PFSK-1 (cell line): ENCODE results near the gene LEAP2.

Experiments
- SIN3A ChIP-seq: IDR thresholded peaks from 2 replicates; pipeline ENCODE4 v1.6.1; 2012; ENCODE audit warnings: mild to moderate bottlenecking, low read length, moderate library complexity, borderline replicate concordance; ENCODE audit not compliant: insufficient read depth
- TAF1 ChIP-seq: IDR thresholded peaks from 2 replicates; pipeline ENCODE4 v1.6.1; 2012; ENCODE audit warnings: low read length, control low read depth, borderline replicate concordance; ENCODE audit not compliant: insufficient read depth

GRCh38 chr5:132877938-132878337 is 4.5 kb downstream of the LEAP2 start:
- TF ChIP-seq TAF1: no peak
- TF ChIP-seq SIN3A: no peak
